Nephron progenitor cell (in vitro differentiated cells): Measurements from ENCODE around the gene PEG3.

Experiments
- DNase-seq: peaks from one replicate; pipeline ENCODE4 v3.0.0; 2021
- H3K27ac Mint-ChIP-seq: 2 replicates; pipeline ENCODE4 v1.8.0; 2021; ENCODE audit warnings: mild to moderate bottlenecking, moderate library complexity, mixed read lengths
- H3K27me3 Mint-ChIP-seq: 2 replicates; pipeline ENCODE4 v1.8.0; 2021; ENCODE audit warnings: mild to moderate bottlenecking, low read depth, mixed read lengths; ENCODE audit not compliant: poor library complexity
- H3K36me3 Mint-ChIP-seq: 2 replicates; pipeline ENCODE4 v1.8.0; 2021; ENCODE audit warnings: low read depth, mixed read lengths
- H3K4me1 Mint-ChIP-seq: 2 replicates; pipeline ENCODE4 v1.8.0; 2021; ENCODE audit warnings: mixed read lengths
- H3K4me3 Mint-ChIP-seq: 2 replicates; pipeline ENCODE4 v1.8.0; 2021; ENCODE audit warnings: mild to moderate bottlenecking, moderate library complexity, mixed read lengths
- H3K9me3 Mint-ChIP-seq: 2 replicates; pipeline ENCODE4 v1.8.0; 2021; ENCODE audit warnings: mild to moderate bottlenecking, moderate library complexity, mixed read lengths
- CTCF ChIP-seq: fragments of 200-600 bp; sonication (generic); IDR thresholded peaks from 2 replicates; pipeline ENCODE4 v1.5.0; 2021; ENCODE audit warnings: antibody characterized with exemption

Gene PEG3

GRCh38 chr19:56840451-56841192, at the start of gene PEG3, which contains the start of gene ZIM2:
Gene PEG3 (minus strand): TSS chr19:56840726. CDS start chr19:56824655, 16,071 bp downstream.
Gene ZIM2 (minus strand): TSS chr19:56840726. CDS start chr19:56824277, 16,449 bp downstream.
- no peak for TF ChIP-seq CTCF
- no peaks in the 10 kb centered on the region for H3K4me1 Mint-ChIP-seq
- H3K4me3 Mint-ChIP-seq: no peak within 1 kb of the TSS
- no peaks in the 10 kb centered on the region for H3K27me3 Mint-ChIP-seq
- no peak within 1 kb of the TSS for H3K27ac Mint-ChIP-seq
- peaks cover 5% of the 10 kb centered on the region for H3K36me3 Mint-ChIP-seq
- peaks cover 64% of the 10 kb centered on the region for H3K9me3 Mint-ChIP-seq
- DNase-seq: no peak

- peaks cover 9% of the 10 kb centered on the region for H3K36me3 Mint-ChIP-seq
- H3K27ac Mint-ChIP-seq: no peak overlapping the region
- TF ChIP-seq CTCF: no peak
- H3K27me3 Mint-ChIP-seq: no peaks in the 10 kb centered on the region
- DNase-seq: no peak
- no peak overlapping the region for H3K4me3 Mint-ChIP-seq
- H3K9me3 Mint-ChIP-seq: peaks cover 93% of the 10 kb centered on the region
- H3K4me1 Mint-ChIP-seq: no peaks in the 10 kb centered on the region
Observed at GRCh38 chr19:56885173-56885985, 44.9 kb upstream of the PEG3 start.

GRCh38 chr19:56884441-56884840, 43.9 kb upstream of the PEG3 start:
- Mint-ChIP-seq H3K4me3 (no peak overlapping the region), H3K9me3 (peaks cover 95% of the 10 kb centered on the region), H3K27me3 (no peaks in the 10 kb centered on the region), H3K36me3 (peaks cover 9% of the 10 kb centered on the region), H3K27ac (no peak overlapping the region), H3K4me1 (no peaks in the 10 kb centered on the region)
- DNase-seq: no peak
- no peak for TF ChIP-seq CTCF

- H3K4me3 Mint-ChIP-seq: no peak overlapping the region
- no peak for DNase-seq
- no peak overlapping the region for H3K27ac Mint-ChIP-seq
- no peaks in the 10 kb centered on the region for H3K4me1 Mint-ChIP-seq
- peaks cover 98% of the 10 kb centered on the region for H3K9me3 Mint-ChIP-seq
- H3K36me3 Mint-ChIP-seq: peaks cover 9% of the 10 kb centered on the region
- H3K27me3 Mint-ChIP-seq: no peaks in the 10 kb centered on the region
- TF ChIP-seq CTCF: no peak
Observed at GRCh38 chr19:56880592-56881190, 40.2 kb upstream of the PEG3 start.

- no peak for DNase-seq
- no peak for TF ChIP-seq CTCF
- H3K36me3 Mint-ChIP-seq: peaks cover 7% of the 10 kb centered on the region
- H3K27me3 Mint-ChIP-seq: no peaks in the 10 kb centered on the region
- no peak overlapping the region for H3K4me3 Mint-ChIP-seq
- no peak overlapping the region for H3K27ac Mint-ChIP-seq
- H3K9me3 Mint-ChIP-seq: peaks cover 93% of the 10 kb centered on the region
- H3K4me1 Mint-ChIP-seq: no peaks in the 10 kb centered on the region
Observed at GRCh38 chr19:56877069-56877715, 36.7 kb upstream of the PEG3 start.
